ENCODE data around the gene BAHD1.

The BAHD1 gene

DNA sequence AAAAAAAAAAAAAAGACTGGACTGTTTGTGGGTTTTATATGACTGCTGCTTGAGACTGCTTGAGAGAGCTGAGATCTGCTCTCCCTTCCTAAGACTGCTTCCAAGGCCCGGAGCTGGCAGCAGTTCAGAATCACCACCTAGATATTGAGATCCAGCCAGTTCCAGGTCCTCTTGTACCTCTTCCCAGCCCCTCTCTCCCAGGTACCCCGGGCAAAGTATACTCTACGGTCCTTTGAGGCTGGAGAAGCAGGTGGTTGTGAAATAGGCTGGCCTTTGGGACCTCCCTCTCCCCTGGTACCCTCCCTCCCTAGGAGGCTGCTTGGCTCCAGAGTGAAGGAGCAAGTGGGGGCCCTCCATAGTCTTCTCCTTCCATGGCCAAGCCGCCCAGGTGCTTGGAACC, 12.6 kb upstream of the BAHD1 start:
- Histone ChIP-seq H3K79me2 (no peaks in the 10 kb centered on the region), H3K9me3 (ENCODE audit: control insufficient read depth, low read length) (no peaks in the 10 kb centered on the region), H3K27me3 (ENCODE audit: control insufficient read depth, insufficient read depth, low read length) (no peaks in the 10 kb centered on the region), H3K36me3 (ENCODE audit: control insufficient read depth, insufficient read depth, low read length) (no peaks in the 10 kb centered on the region), H3K9ac (no peak overlapping the region), H3K4me2 (ENCODE audit: low read length) (no peak overlapping the region), H3K4me1 (no peaks in the 10 kb centered on the region), H2AFZ (no peak overlapping the region), H3K27ac (no peak overlapping the region), H3K4me3 (ENCODE audit: low read depth, low read length) (no peak overlapping the region)
- TF ChIP-seq, protein P1, sequence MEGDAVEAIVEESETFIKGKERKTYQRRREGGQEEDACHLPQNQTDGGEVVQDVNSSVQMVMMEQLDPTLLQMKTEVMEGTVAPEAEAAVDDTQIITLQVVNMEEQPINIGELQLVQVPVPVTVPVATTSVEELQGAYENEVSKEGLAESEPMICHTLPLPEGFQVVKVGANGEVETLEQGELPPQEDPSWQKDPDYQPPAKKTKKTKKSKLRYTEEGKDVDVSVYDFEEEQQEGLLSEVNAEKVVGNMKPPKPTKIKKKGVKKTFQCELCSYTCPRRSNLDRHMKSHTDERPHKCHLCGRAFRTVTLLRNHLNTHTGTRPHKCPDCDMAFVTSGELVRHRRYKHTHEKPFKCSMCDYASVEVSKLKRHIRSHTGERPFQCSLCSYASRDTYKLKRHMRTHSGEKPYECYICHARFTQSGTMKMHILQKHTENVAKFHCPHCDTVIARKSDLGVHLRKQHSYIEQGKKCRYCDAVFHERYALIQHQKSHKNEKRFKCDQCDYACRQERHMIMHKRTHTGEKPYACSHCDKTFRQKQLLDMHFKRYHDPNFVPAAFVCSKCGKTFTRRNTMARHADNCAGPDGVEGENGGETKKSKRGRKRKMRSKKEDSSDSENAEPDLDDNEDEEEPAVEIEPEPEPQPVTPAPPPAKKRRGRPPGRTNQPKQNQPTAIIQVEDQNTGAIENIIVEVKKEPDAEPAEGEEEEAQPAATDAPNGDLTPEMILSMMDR (IDR thresholded peaks at IDR 0.05): no peak

DNA sequence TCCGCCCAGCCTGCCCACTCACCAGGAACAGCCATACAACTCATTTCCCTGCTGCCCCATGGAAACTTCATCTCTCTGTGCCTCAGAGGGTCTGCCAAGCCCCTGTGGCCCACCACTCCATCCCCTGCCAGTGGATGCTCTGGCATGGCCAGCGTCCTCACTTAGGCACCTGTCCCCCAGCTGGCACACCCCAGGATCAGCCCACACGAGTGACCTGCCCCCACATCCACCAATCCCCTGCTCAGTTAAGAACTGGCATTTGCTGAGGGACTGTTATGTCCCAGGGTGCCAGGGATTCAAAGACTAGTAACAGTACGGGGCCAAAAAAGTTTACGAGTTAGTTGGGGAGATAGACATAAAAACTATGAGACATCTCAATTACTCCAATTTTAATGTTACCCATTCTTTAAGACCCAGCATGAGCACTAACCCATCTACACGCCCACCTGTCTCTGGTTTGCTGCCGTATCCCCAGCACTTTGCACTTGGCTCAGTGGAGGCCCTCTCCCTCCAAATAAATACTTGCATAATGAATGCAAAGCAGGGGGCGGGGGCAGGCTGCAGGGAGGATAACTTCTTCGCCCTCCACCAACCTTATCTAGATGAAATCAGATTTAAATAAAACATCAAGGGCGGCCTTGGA, 11.6 kb upstream of the BAHD1 start:
- H3K4me2 ChIP-seq (ENCODE audit: low read length): no peak overlapping the region
- H3K9me3 ChIP-seq (ENCODE audit: control insufficient read depth, low read length): no peaks in the 10 kb centered on the region
- H3K27me3 ChIP-seq (ENCODE audit: control insufficient read depth, insufficient read depth, low read length): no peaks in the 10 kb centered on the region
- H3K79me2 ChIP-seq: no peaks in the 10 kb centered on the region
- no peak overlapping the region for H3K27ac ChIP-seq
- no peak overlapping the region for H3K9ac ChIP-seq
- H3K4me3 ChIP-seq (ENCODE audit: low read depth, low read length): no peak overlapping the region
- TF ChIP-seq, protein P1 (IDR thresholded peaks at IDR 0.05): no peak
- no peaks in the 10 kb centered on the region for H3K4me1 ChIP-seq
- H3K36me3 ChIP-seq (ENCODE audit: control insufficient read depth, insufficient read depth, low read length): no peaks in the 10 kb centered on the region
- H2AFZ ChIP-seq: no peak overlapping the region

DNA sequence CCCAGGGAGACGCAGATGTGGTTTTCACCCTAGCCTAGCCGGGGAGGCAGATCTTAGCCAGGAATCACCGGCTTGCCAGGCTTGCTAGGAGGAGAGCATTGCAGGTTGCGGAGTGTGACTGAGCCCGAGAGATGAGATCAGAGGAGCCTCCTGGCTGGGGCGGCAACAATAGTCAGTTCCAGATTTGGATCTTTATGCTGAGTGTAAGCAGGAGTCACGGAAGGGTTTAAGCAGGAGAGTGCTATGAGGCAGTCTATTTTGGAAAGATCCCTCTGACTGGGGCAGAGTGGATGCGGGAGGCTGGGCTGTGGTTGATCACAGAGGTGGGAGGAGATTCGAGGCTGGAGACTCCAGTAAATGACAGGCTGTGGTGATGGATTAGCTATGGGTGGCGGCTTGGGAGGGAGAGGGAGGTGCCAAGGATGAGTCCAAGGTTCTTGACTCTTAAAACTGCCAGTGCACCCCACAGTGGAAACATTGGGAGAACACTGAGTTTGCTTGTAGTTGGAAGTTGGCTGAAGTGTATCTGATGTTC, 10.4 kb upstream of the BAHD1 start:
- Histone ChIP-seq H3K9ac (no peak overlapping the region), H2AFZ (peak overlapping the region; percentile 46), H3K4me1 (no peaks in the 10 kb centered on the region), H3K9me3 (ENCODE audit: control insufficient read depth, low read length) (no peaks in the 10 kb centered on the region), H3K36me3 (ENCODE audit: control insufficient read depth, insufficient read depth, low read length) (no peaks in the 10 kb centered on the region), H3K4me2 (ENCODE audit: low read length) (no peak overlapping the region), H3K27ac (no peak overlapping the region), H3K4me3 (ENCODE audit: low read depth, low read length) (no peak overlapping the region), H3K27me3 (ENCODE audit: control insufficient read depth, insufficient read depth, low read length) (no peaks in the 10 kb centered on the region), H3K79me2 (no peaks in the 10 kb centered on the region)
- TF ChIP-seq, protein P1 (IDR thresholded peaks at IDR 0.05): no peak

DNA sequence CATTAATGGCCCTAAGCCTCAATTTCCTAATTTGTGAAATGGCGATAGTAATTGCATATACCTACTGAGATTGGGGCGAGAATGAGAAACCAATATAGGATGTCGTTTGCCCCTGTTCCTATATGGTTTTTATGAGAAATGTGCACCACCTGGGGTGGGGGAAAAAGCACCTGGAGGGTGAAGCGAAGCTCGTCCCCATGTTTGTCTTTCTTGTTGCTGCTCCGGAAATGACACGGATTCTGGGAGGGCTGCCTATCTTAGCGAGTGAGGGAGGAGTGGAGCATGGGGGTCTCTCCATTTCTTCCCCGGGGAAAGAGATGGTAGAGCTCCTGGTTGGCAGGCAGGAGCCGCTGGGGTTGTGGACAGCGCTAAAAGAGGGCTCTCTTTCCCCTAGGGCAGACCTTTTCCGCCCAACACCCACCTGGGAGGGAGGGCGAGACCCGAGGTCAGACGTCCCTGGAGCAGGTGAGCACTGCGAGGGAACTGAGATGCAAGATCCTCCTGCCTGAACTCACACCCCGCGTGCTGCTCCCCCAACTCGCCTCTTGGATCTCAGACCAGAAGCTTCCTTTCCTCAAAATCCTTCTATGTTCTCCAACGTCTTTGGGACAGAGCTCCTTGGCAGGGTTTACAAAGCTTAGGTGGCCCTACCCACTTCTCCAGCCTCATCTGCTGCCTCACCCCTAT, 5.6 kb upstream of the BAHD1 start:
- TF ChIP-seq, protein P1 (IDR thresholded peaks at IDR 0.05): no peak
- H3K27ac ChIP-seq: no peak overlapping the region
- no peaks in the 10 kb centered on the region for H3K9me3 ChIP-seq (ENCODE audit: control insufficient read depth, low read length)
- H3K79me2 ChIP-seq: no peaks in the 10 kb centered on the region
- no peaks in the 10 kb centered on the region for H3K36me3 ChIP-seq (ENCODE audit: control insufficient read depth, insufficient read depth, low read length)
- no peak overlapping the region for H3K4me2 ChIP-seq (ENCODE audit: low read length)
- H2AFZ ChIP-seq: peak overlapping the region; percentile 70
- no peaks in the 10 kb centered on the region for H3K27me3 ChIP-seq (ENCODE audit: control insufficient read depth, insufficient read depth, low read length)
- no peak overlapping the region for H3K4me3 ChIP-seq (ENCODE audit: low read depth, low read length)
- H3K4me1 ChIP-seq: peaks cover 8% of the 10 kb centered on the region
- H3K9ac ChIP-seq: no peak overlapping the region
